H1 (cell line): ENCODE results near the gene KLHDC7A. TPM values are rescaled to one million over a fixed set of nuclear protein-coding genes. Genes with fewer than 3 reads are reported as not detected.

Source experiments
- CTCF ChIA-PET: fragments of 300-600 bp; sonication (Branson Sonifier 250); formaldehyde crosslinking; loops from one replicate; lab custom pipeline; 2021; ENCODE audit not compliant: partially characterized antibody; lab: Charles Lee
- POLR2A ChIA-PET: fragments of 300-600 bp; sonication (Branson Sonifier 250); formaldehyde crosslinking; loops from one replicate; lab custom pipeline; 2021; ENCODE audit warnings: inconsistent platforms; ENCODE audit not compliant: partially characterized antibody; lab: Charles Lee
- DNase-seq, 2 experiments: peaks; one replicate each; pipeline versions ENCODE4 v3.0.0 to v3.0.0-alpha.2; 2010 to 2022; ENCODE audit warnings: low spot score in 2 of 2, low read depth in 1 of 2, mixed read lengths in 1 of 2
- FAIRE-seq: peaks from 2 replicates; lab custom pipeline; 2011; peaks lifted over from hg19 to GRCh38; lab: Jason Lieb, UNC
- H2AFZ ChIP-seq: 2 replicates; pipeline ENCODE4 v1.8.1; 2012; ENCODE audit warnings: low read length, inconsistent platforms
- H2AK5ac ChIP-seq: 2 replicates; pipeline ENCODE4 v1.6.1; 2013; ENCODE audit warnings: low read depth, low read length
- H2BK120ac ChIP-seq: replicated peaks from 2 replicates; pipeline ENCODE3; 2013; ENCODE audit warnings: low read depth, low read length, inconsistent platforms
- H2BK12ac ChIP-seq: 2 replicates; pipeline ENCODE4 v1.6.1; 2013; ENCODE audit warnings: low read depth, low read length
- H2BK15ac ChIP-seq: 2 replicates; pipeline ENCODE4 v1.6.1; 2013; ENCODE audit warnings: low read length
- H2BK20ac ChIP-seq: 2 replicates; pipeline ENCODE4 v1.6.1; 2013; ENCODE audit warnings: low read length
- H2BK5ac ChIP-seq: 2 replicates; pipeline ENCODE4 v1.6.1; 2013; ENCODE audit warnings: low read depth, low read length
- H3K14ac ChIP-seq: 2 replicates; pipeline ENCODE4 v1.6.1; 2013; ENCODE audit warnings: inconsistent platforms; ENCODE audit not compliant: insufficient read length
- H3K18ac ChIP-seq: 2 replicates; pipeline ENCODE4 v1.6.1; 2013; ENCODE audit warnings: low read length; ENCODE audit errors: extremely low read depth
- H3K23ac ChIP-seq: 2 replicates; pipeline ENCODE4 v1.6.1; 2013; ENCODE audit warnings: inconsistent platforms; ENCODE audit not compliant: insufficient read length
- H3K23me2 ChIP-seq: 2 replicates; pipeline ENCODE4 v1.6.1; 2013; ENCODE audit warnings: low read depth, low read length
- H3K27ac ChIP-seq: 2 replicates; pipeline ENCODE4 v1.6.1; 2011; ENCODE audit warnings: low read depth, low read length, inconsistent platforms
- H3K27me3 ChIP-seq, 4 experiments: replicated peaks in 1 of 4; 1 replicate in 1 of 4; 2 replicates in 3 of 4; pipeline versions ENCODE4 v1.6.1 to v1.8.1; 2011 to 2013; ENCODE audit warnings: low read length in 3 of 4, mild to moderate bottlenecking in 3 of 4, inconsistent platforms in 2 of 4, mixed read lengths in 2 of 4, moderate library complexity in 1 of 4; ENCODE audit not compliant: control insufficient read depth in 3 of 4, insufficient read depth in 3 of 4; ENCODE audit errors: extremely low read depth in 1 of 4
- H3K36me3 ChIP-seq, 4 experiments: 2 replicates each; pipeline versions ENCODE4 v1.6.1 to v1.8.1; 2011 to 2013; ENCODE audit warnings: mild to moderate bottlenecking in 4 of 4, low read length in 3 of 4, moderate library complexity in 2 of 4, control low read depth in 1 of 4, inconsistent platforms in 1 of 4; ENCODE audit not compliant: insufficient read depth in 4 of 4, control insufficient read depth in 2 of 4
- H3K4ac ChIP-seq: replicated peaks from 2 replicates; pipeline ENCODE3; 2013; ENCODE audit warnings: low read length, low read depth, mixed read lengths, inconsistent platforms; ENCODE audit not compliant: insufficient read length
- H3K4me1 ChIP-seq, 4 experiments: replicated peaks in 1 of 4; 1 replicate in 1 of 4; 2 replicates in 3 of 4; pipeline versions ENCODE4 v1.6.1 to v1.8.1; 2011 to 2013; ENCODE audit warnings: low read length in 3 of 4, inconsistent platforms in 2 of 4, mixed read lengths in 1 of 4; ENCODE audit not compliant: insufficient read depth in 4 of 4, control insufficient read depth in 3 of 4
- H3K4me2 ChIP-seq, 2 experiments: 2 replicates each; pipeline versions ENCODE4 v1.6.1 to v1.8.1; 2011 to 2013; ENCODE audit warnings: low read depth in 2 of 2, low read length in 2 of 2, control low read depth in 1 of 2, inconsistent platforms in 1 of 2, mild to moderate bottlenecking in 1 of 2; ENCODE audit not compliant: insufficient read depth in 1 of 2
- H3K4me3 ChIP-seq, 4 experiments: fragments of 200-600, 300-600 bp in 1 of 4; sonication (generic), shearing (Covaris generic), sonication (Bioruptor Twin) in 1 of 4; 2 replicates each; pipeline versions ENCODE4 v1.5.1 to v1.8.1; 2011 to 2016; ENCODE audit warnings: low read length in 4 of 4, low read depth in 3 of 4, control low read depth in 2 of 4, inconsistent platforms in 2 of 4, mild to moderate bottlenecking in 2 of 4, mixed read lengths in 1 of 4, moderate library complexity in 1 of 4; ENCODE audit not compliant: insufficient read depth in 2 of 4; ENCODE audit errors: extremely low read depth in 1 of 4
- H3K56ac ChIP-seq: replicated peaks from 2 replicates; pipeline ENCODE3; 2013; ENCODE audit warnings: low read depth, mild to moderate bottlenecking, mixed read lengths, low read length, inconsistent platforms; ENCODE audit not compliant: insufficient read length
- H3K79me1 ChIP-seq: 2 replicates; pipeline ENCODE4 v1.6.1; 2013; ENCODE audit warnings: low read depth, low read length, control low read depth
- H3K79me2 ChIP-seq, 2 experiments: 2 replicates each; pipeline versions ENCODE4 v1.6.1 to v1.8.1; 2012 to 2013; ENCODE audit warnings: low read length in 2 of 2, mild to moderate bottlenecking in 2 of 2, inconsistent platforms in 1 of 2; ENCODE audit not compliant: insufficient read depth in 2 of 2, control insufficient read depth in 1 of 2
- H3K9ac ChIP-seq, 4 experiments: replicated peaks in 1 of 4; 1 replicate in 1 of 4; 2 replicates in 3 of 4; pipeline versions ENCODE4 v1.6.1 to v1.8.1; 2011 to 2013; ENCODE audit warnings: low read depth in 3 of 4, low read length in 3 of 4, control low read depth in 2 of 4, mild to moderate bottlenecking in 2 of 4, moderate library complexity in 2 of 4, inconsistent platforms in 1 of 4; ENCODE audit errors: extremely low read depth in 1 of 4
- H3K9me3 ChIP-seq, 2 experiments: 2 replicates each; pipeline versions ENCODE4 v1.6.1 to v1.8.1; 2012 to 2013; ENCODE audit warnings: mild to moderate bottlenecking in 2 of 2, moderate library complexity in 2 of 2, control low read depth in 1 of 2, inconsistent platforms in 1 of 2, low read depth in 1 of 2, low read length in 1 of 2, mixed read lengths in 1 of 2; ENCODE audit not compliant: insufficient read depth in 2 of 2
- H4K20me1 ChIP-seq, 2 experiments: replicated peaks in 1 of 2; 2 replicates each; pipeline versions ENCODE3 to v1.8.1; 2011 to 2013; ENCODE audit warnings: inconsistent platforms in 2 of 2, low read length in 2 of 2, mild to moderate bottlenecking in 1 of 2; ENCODE audit not compliant: insufficient read depth in 2 of 2, control insufficient read depth in 1 of 2
- H4K5ac ChIP-seq: 2 replicates; pipeline ENCODE4 v1.6.1; 2013; ENCODE audit warnings: low read length, low read depth, mixed read lengths, inconsistent platforms; ENCODE audit not compliant: insufficient read length
- H4K8ac ChIP-seq: 2 replicates; pipeline ENCODE4 v1.8.0; 2013; ENCODE audit warnings: mild to moderate bottlenecking, moderate library complexity, low read length, inconsistent platforms; ENCODE audit not compliant: insufficient read depth; ENCODE audit errors: extremely low read depth
- H4K91ac ChIP-seq: replicated peaks from 2 replicates; pipeline ENCODE3; 2013; ENCODE audit warnings: low read length, mixed read lengths, inconsistent platforms; ENCODE audit not compliant: insufficient read length
- CTBP2 ChIP-seq: IDR thresholded peaks from 2 replicates; pipeline ENCODE4 v1.7.0; 2011; ENCODE audit warnings: borderline replicate concordance, mild to moderate bottlenecking, moderate library complexity, mixed read lengths, low read length; ENCODE audit not compliant: insufficient read depth, insufficient read length
- EGR1 ChIP-seq: IDR thresholded peaks from 2 replicates; pipeline ENCODE4 v1.6.1; 2011; ENCODE audit warnings: low read depth, low read length, borderline replicate concordance
- HDAC6 ChIP-seq: IDR thresholded peaks from one replicate; pipeline ENCODE4 v1.7.1; 2012; ENCODE audit warnings: low read depth, mild to moderate bottlenecking, inconsistent platforms, low read length, moderate library complexity
- JUN ChIP-seq: IDR thresholded peaks from 2 replicates; pipeline ENCODE4 v1.6.1; 2011; ENCODE audit warnings: low read depth, mild to moderate bottlenecking, improper control_type of control experiment, low read length
- KDM4A ChIP-seq: IDR thresholded peaks from one replicate; pipeline ENCODE4 v1.7.1; 2012; ENCODE audit warnings: low read depth, mild to moderate bottlenecking, moderate library complexity, low read length, inconsistent platforms; ENCODE audit not compliant: severe bottlenecking
- POU5F1 ChIP-seq: IDR thresholded peaks from 2 replicates; pipeline ENCODE4 v1.6.1; 2011; ENCODE audit warnings: low read depth, mild to moderate bottlenecking, low read length, moderate library complexity
- RAD21 ChIP-seq, 2 experiments: IDR thresholded peaks in 1 of 2; conservative IDR thresholded peaks in 1 of 2; 2 replicates each; pipeline ENCODE4 v1.6.1; 2011; ENCODE audit warnings: low read depth in 2 of 2, low read length in 2 of 2, improper control_type of control experiment in 1 of 2, inconsistent platforms in 1 of 2, mild to moderate bottlenecking in 1 of 2, moderate library complexity in 1 of 2
- RBBP5 ChIP-seq: IDR thresholded peaks from 2 replicates; pipeline ENCODE4 v1.7.1; 2012; ENCODE audit warnings: low read depth, mild to moderate bottlenecking, inconsistent platforms, low read length, moderate library complexity, borderline replicate concordance
- TAF1 ChIP-seq: IDR thresholded peaks from 2 replicates; pipeline ENCODE4 v1.6.1; 2011; ENCODE audit warnings: mild to moderate bottlenecking, low read depth, low read length
- ZNF274 ChIP-seq: IDR thresholded peaks from 2 replicates; pipeline ENCODE4 v1.7.0; 2012; ENCODE audit warnings: low read length, borderline replicate concordance; ENCODE audit errors: extremely low read depth
- WGBS, 2 experiments: shearing (Covaris generic) in 1 of 2; methylation state at CpG; one replicate each; pipeline versions ENCODE4 v1.1.6 to v1.1.7; 2013 to 2015; ENCODE audit warnings: low lambda C conversion rate in 2 of 2, mixed read lengths in 2 of 2, inconsistent platforms in 1 of 2, low coverage in 1 of 2, missing lambda C conversion rate in 1 of 2; ENCODE audit not compliant: insufficient replicate concordance in 2 of 2, insufficient coverage in 1 of 2, insufficient read length in 1 of 2; ENCODE audit errors: extremely low coverage in 1 of 2, missing lambda C conversion rate in 1 of 2; 5-methylcytosine and 5-hydroxymethylcytosine counted together
- polyA plus RNA-seq, 7 experiments: library from polyadenylated mRNA; depleted of rRNA in 3 of 7; stranded (reverse) in 5 of 7; unstranded in 2 of 7; fragments of >200 nt in 5 of 7; fragments of 200-250 nt in 2 of 7; gene quantifications; 1 replicate in 5 of 7; 2 replicates in 1 of 7; 4 replicates in 1 of 7; pipeline versions ENCODE4 v1.2.1 to v1.2.3, GENCODE V29; 2011 to 2013; ENCODE audit warnings: missing spikeins in 2 of 7, mixed read lengths in 2 of 7
- total RNA-seq: library from RNA; stranded (reverse); fragmentation: NEBNext Ultra II Directional; extraction: Animal tissue kit (Norgen Biotek cat#: 25700); gene quantifications from 2 replicates; pipeline ENCODE4 v1.2.1, GENCODE V29; 2021
- TF ChIP-seq, protein P1 (sequence below): IDR thresholded peaks from 2 replicates; pipeline ENCODE4 v1.6.1; 2012; ENCODE audit warnings: low read length, inconsistent platforms
- TF ChIP-seq, protein P2 (sequence below): IDR thresholded peaks from 2 replicates; pipeline ENCODE4 v1.6.1; 2012; ENCODE audit warnings: inconsistent platforms

Gene KLHDC7A
- total and polyA plus RNA-seq, 2 of the 8 experiments (the other 6 are each of a cell fraction or from before 2014, with no cell fraction given), result 3.9 to 18.9 TPM

GRCh38 chr1:18501833-18502232 is 21.1 kb downstream of the KLHDC7A start:
- POLR2A ChIA-PET, result no interaction called here
- WGBS, 2 experiments, result 92% methylated on average over 4 of the region's 4 CpGs; no CpG with 5 or more reads in 1 of the 2 experiments
- no peak overlapping the region for H4K91ac ChIP-seq
- TF ChIP-seq, protein P1, sequence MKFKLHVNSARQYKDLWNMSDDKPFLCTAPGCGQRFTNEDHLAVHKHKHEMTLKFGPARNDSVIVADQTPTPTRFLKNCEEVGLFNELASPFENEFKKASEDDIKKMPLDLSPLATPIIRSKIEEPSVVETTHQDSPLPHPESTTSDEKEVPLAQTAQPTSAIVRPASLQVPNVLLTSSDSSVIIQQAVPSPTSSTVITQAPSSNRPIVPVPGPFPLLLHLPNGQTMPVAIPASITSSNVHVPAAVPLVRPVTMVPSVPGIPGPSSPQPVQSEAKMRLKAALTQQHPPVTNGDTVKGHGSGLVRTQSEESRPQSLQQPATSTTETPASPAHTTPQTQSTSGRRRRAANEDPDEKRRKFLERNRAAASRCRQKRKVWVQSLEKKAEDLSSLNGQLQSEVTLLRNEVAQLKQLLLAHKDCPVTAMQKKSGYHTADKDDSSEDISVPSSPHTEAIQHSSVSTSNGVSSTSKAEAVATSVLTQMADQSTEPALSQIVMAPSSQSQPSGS, result no peak
- TF ChIP-seq, protein P2, sequence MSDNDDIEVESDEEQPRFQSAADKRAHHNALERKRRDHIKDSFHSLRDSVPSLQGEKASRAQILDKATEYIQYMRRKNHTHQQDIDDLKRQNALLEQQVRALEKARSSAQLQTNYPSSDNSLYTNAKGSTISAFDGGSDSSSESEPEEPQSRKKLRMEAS, result no peak
- no peak for TF ChIP-seq TAF1
- TF ChIP-seq HDAC6, result no peak
- TF ChIP-seq JUN, result no peak
- TF ChIP-seq POU5F1, result no peak
- no peak for TF ChIP-seq EGR1
- no peak for TF ChIP-seq KDM4A
- no peak for TF ChIP-seq ZNF274
- TF ChIP-seq RAD21 (IDR thresholded peaks at IDR 0.05 in 1 of 2, conservative IDR thresholded peaks at IDR 0.05 in 1 of 2; ENCODE audit: low read depth in 2 of 2, low read length in 2 of 2), result no peak
- no peak for TF ChIP-seq CTBP2
- TF ChIP-seq RBBP5, result no peak

More at GRCh38 chr1:18501833-18502232, 21.1 kb downstream of the KLHDC7A start:
- Histone ChIP-seq H3K79me1 (no peaks in the 10 kb centered on the region), H4K8ac (no peak overlapping the region), H3K14ac (no peak overlapping the region), H3K79me2 (no peaks in the 10 kb centered on the region), H2BK12ac (no peak overlapping the region), H2AFZ (no peak overlapping the region), H3K56ac (no peak overlapping the region), H3K36me3 (no peaks in the 10 kb centered on the region), H2BK5ac (no peak overlapping the region), H3K4me2 (no peak overlapping the region), H3K9me3 (no peaks in the 10 kb centered on the region), H3K27ac (no peak overlapping the region), H3K9ac (no peak overlapping the region), H4K20me1 (no peaks in the 10 kb centered on the region), H2AK5ac (no peak overlapping the region), H3K23ac (no peak overlapping the region), H3K18ac (no peak overlapping the region), H2BK20ac (no peak overlapping the region), H2BK15ac (no peak overlapping the region), H3K4ac (no peak overlapping the region), H2BK120ac (no peak overlapping the region), H4K5ac (no peak overlapping the region), H3K4me1 (no peaks in the 10 kb centered on the region), H3K23me2 (no peaks in the 10 kb centered on the region), H3K27me3 (no peaks in the 10 kb centered on the region; a peak in 1 of 7 replicates), H3K4me3 (no peak overlapping the region)
- CTCF ChIA-PET, result no interaction called here
- DNase-seq, result no peak
- no peak for FAIRE-seq
